ENCODE results near the gene RAB3C.

The RAB3C gene

DNA sequence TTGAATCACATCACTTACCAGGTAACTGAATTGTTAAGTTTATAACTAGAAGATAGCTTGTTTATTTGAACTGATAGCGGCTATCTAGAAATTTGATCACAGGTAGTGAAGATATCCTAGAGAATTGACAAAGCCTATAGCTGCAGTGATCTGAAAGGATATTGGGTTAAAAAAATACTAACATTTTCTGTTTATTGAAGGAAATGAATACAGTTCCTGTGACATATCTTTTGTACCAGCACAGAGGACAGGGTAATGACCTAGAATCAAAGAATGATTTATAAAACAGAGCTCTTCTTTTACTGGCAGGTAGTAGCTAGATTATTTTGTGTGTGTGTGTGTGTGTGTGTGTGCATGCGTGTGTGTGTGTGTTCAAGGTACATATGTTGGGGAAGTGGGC, 94.8 kb downstream of the RAB3C start:
- no peaks in the 10 kb centered on the region for H3K79me2 ChIP-seq (ENCODE audit: low read length)
- H3K27ac ChIP-seq (ENCODE audit: low read length), result no peak overlapping the region
- H3K4me3 ChIP-seq (ENCODE audit: low read length), result no peak overlapping the region
- H3F3A ChIP-seq (ENCODE audit: insufficient read depth, low read length), result no peaks in the 10 kb centered on the region
- DNase-seq, result no peak
- H3K4me2 ChIP-seq (ENCODE audit: low read depth, low read length), result no peak overlapping the region
- no peak overlapping the region for H3K9ac ChIP-seq (ENCODE audit: low read length)
- no peaks in the 10 kb centered on the region for H3K36me3 ChIP-seq (replicated peaks; ENCODE audit: insufficient read depth, low read length)
- H3K4me1 ChIP-seq (ENCODE audit: low read length), result no peaks in the 10 kb centered on the region
- no peaks in the 10 kb centered on the region for H4K20me1 ChIP-seq (ENCODE audit: insufficient read depth, low read length)
- TF ChIP-seq EZH2phosphoT487 (IDR thresholded peaks at IDR 0.05; ENCODE audit: low read length) (no peak), EZH2 (optimal IDR thresholded peaks at IDR 0.05; ENCODE audit: low read depth, low read length) (no peak)
- TF ChIP-seq, protein P1, sequence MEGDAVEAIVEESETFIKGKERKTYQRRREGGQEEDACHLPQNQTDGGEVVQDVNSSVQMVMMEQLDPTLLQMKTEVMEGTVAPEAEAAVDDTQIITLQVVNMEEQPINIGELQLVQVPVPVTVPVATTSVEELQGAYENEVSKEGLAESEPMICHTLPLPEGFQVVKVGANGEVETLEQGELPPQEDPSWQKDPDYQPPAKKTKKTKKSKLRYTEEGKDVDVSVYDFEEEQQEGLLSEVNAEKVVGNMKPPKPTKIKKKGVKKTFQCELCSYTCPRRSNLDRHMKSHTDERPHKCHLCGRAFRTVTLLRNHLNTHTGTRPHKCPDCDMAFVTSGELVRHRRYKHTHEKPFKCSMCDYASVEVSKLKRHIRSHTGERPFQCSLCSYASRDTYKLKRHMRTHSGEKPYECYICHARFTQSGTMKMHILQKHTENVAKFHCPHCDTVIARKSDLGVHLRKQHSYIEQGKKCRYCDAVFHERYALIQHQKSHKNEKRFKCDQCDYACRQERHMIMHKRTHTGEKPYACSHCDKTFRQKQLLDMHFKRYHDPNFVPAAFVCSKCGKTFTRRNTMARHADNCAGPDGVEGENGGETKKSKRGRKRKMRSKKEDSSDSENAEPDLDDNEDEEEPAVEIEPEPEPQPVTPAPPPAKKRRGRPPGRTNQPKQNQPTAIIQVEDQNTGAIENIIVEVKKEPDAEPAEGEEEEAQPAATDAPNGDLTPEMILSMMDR (IDR thresholded peaks at IDR 0.05; ENCODE audit: low read length), result no peak
- H3K9me2 ChIP-seq (replicated peaks; ENCODE audit: insufficient read depth, low read length), result no peaks in the 10 kb centered on the region
- no peak overlapping the region for H2AFZ ChIP-seq (ENCODE audit: low read length)
- H3K27me3 ChIP-seq (replicated peaks; ENCODE audit: insufficient read depth, low read length), result no peaks in the 10 kb centered on the region
- H3K9me3 ChIP-seq (replicated peaks; ENCODE audit: insufficient read depth, low read length), result no peaks in the 10 kb centered on the region

DNA sequence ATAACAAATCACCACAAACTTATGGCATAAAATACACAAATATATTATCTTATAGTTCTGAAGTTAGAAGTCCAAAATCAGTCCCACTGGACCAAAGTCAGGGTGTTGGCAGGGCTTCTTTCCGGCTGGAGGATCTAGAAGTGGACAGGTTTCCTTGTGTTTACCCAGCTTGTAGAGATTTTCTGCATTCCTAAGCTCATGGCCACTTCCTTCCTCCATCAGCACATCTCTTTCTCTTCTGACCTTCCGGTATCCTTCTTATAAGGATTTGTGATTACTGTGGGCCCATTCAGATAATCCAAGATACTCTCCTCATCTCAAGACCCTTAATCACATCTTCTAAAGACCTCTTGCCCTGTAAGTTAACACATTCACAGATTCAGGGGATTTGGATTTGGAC, 97.6 kb downstream of the RAB3C start:
- Histone ChIP-seq H3F3A (ENCODE audit: insufficient read depth, low read length) (no peaks in the 10 kb centered on the region), H3K4me1 (ENCODE audit: low read length) (no peaks in the 10 kb centered on the region), H2AFZ (ENCODE audit: low read length) (no peak overlapping the region), H3K27ac (ENCODE audit: low read length) (no peak overlapping the region), H3K4me2 (ENCODE audit: low read depth, low read length) (no peak overlapping the region), H3K79me2 (ENCODE audit: low read length) (no peaks in the 10 kb centered on the region), H3K36me3 (replicated peaks; ENCODE audit: insufficient read depth, low read length) (no peaks in the 10 kb centered on the region), H3K9me3 (replicated peaks; ENCODE audit: insufficient read depth, low read length) (no peaks in the 10 kb centered on the region), H3K9me2 (replicated peaks; ENCODE audit: insufficient read depth, low read length) (no peaks in the 10 kb centered on the region), H3K9ac (ENCODE audit: low read length) (no peak overlapping the region), H4K20me1 (ENCODE audit: insufficient read depth, low read length) (no peaks in the 10 kb centered on the region), H3K4me3 (ENCODE audit: low read length) (no peak overlapping the region), H3K27me3 (replicated peaks; ENCODE audit: insufficient read depth, low read length) (no peaks in the 10 kb centered on the region)
- DNase-seq, result no peak
- TF ChIP-seq EZH2phosphoT487 (IDR thresholded peaks at IDR 0.05; ENCODE audit: low read length) (no peak), EZH2 (optimal IDR thresholded peaks at IDR 0.05; ENCODE audit: low read depth, low read length) (no peak)
- TF ChIP-seq, protein P1 (IDR thresholded peaks at IDR 0.05; ENCODE audit: low read length), result no peak

GRCh38 chr5:58681943-58682342, 99.1 kb downstream of the RAB3C start:
- Histone ChIP-seq H3K9ac (ENCODE audit: low read length) (no peak overlapping the region), H3K27ac (ENCODE audit: low read length) (no peak overlapping the region), H2AFZ (ENCODE audit: low read length) (no peak overlapping the region), H4K20me1 (ENCODE audit: insufficient read depth, low read length) (no peaks in the 10 kb centered on the region), H3K9me2 (replicated peaks; ENCODE audit: insufficient read depth, low read length) (no peaks in the 10 kb centered on the region), H3K36me3 (replicated peaks; ENCODE audit: insufficient read depth, low read length) (no peaks in the 10 kb centered on the region), H3K4me1 (ENCODE audit: low read length) (no peaks in the 10 kb centered on the region), H3K9me3 (replicated peaks; ENCODE audit: insufficient read depth, low read length) (no peaks in the 10 kb centered on the region), H3F3A (ENCODE audit: insufficient read depth, low read length) (no peaks in the 10 kb centered on the region), H3K27me3 (replicated peaks; ENCODE audit: insufficient read depth, low read length) (no peaks in the 10 kb centered on the region), H3K4me2 (ENCODE audit: low read depth, low read length) (no peak overlapping the region), H3K4me3 (ENCODE audit: low read length) (no peak overlapping the region), H3K79me2 (ENCODE audit: low read length) (no peaks in the 10 kb centered on the region)
- no peak for TF ChIP-seq EZH2 (optimal IDR thresholded peaks at IDR 0.05; ENCODE audit: low read depth, low read length)
- TF ChIP-seq EZH2phosphoT487 (IDR thresholded peaks at IDR 0.05; ENCODE audit: low read length), result no peak
- TF ChIP-seq, protein P1 (IDR thresholded peaks at IDR 0.05; ENCODE audit: low read length), result no peak
- DNase-seq, result no peak
